Right cardiac atrium (tissue), 5 donors: ENCODE measurements around the gene EMB. TPM values are rescaled to one million over a fixed set of nuclear protein-coding genes. Genes with fewer than 3 reads are reported as not detected.
"Not testable (repeated sequence)": the region's sequence is repeated elsewhere in the genome, so short reads cannot be mapped to it uniquely, and the experiment has no call there.

Experiments
- ATAC-seq, 2 donors: fragments of 200-7000 bp; cut with Tn5 transposase; one replicate each; pipeline versions ENCODE4 v1.8.0 to v1.9.1; 2020; ENCODE audit warnings: moderate library complexity in 2 of 2, mild to moderate bottlenecking in 1 of 2
- DNase-seq, 3 donors: peaks; one replicate each; pipeline ENCODE4 v3.0.0-alpha.2; 2020
- H3K27ac ChIP-seq: one replicate; pipeline ENCODE4 v1.5.1; 2013; ENCODE audit warnings: mild to moderate bottlenecking, low read length, control low read depth, moderate library complexity
- H3K27me3 ChIP-seq: one replicate; pipeline ENCODE4 v1.6.1; 2013; ENCODE audit not compliant: control insufficient read depth, insufficient read depth
- H3K4me1 ChIP-seq: one replicate; pipeline ENCODE4 v1.6.1; 2013; ENCODE audit warnings: low read length; ENCODE audit not compliant: control insufficient read depth, insufficient read depth
- H3K4me3 ChIP-seq: one replicate; pipeline ENCODE4 v1.5.1; 2013; ENCODE audit warnings: low read length, control low read depth
- H3K9me3 ChIP-seq: one replicate; pipeline ENCODE4 v1.6.1; 2013; ENCODE audit warnings: low read length; ENCODE audit not compliant: control insufficient read depth
- WGBS: extraction: QIAGEN DNeasy Blood & Tissue Kit; methylation state at CpG from one replicate; pipeline ENCODE4 v1.1.7; 2013; 5-methylcytosine and 5-hydroxymethylcytosine counted together
- intact Hi-C, 4 donors: fragments of 100-400 bp; cut with DNase I; formaldehyde crosslinking; loops; one replicate each; pipeline versions ENCODE4 v1.11.0 to v1.14.0; 2022 to 2023
- polyA plus RNA-seq: library from polyadenylated mRNA; stranded (reverse); fragments of 200-250 nt; gene quantifications from one replicate; pipeline ENCODE4 v1.2.3, GENCODE V29; 2013
- total RNA-seq, 4 donors: library from RNA; stranded (reverse); fragmentation: NEBNext Ultra II Directional; extraction: Animal tissue kit (Norgen Biotek cat#: 25700); gene quantifications; one replicate each; pipeline ENCODE4 v1.2.1, GENCODE V29; 2021
- donor health status: healthy with polysubstance abuse.
- donor health status: DM: no; HTN: yes; CAD: no.
- donor health status: DM: no; HTN: no; CAD: no.
- donor health status: DM: no; HTN: yes; CAD: no; lungs with severe emphysema.
- donor health status: DM: yes; HTN: yes; CAD: no.

Gene EMB
- total and polyA plus RNA-seq, 5 donors: 3.7 to 9.2 (median 6.8) TPM

GRCh38 chr5:50369287-50370033 lies 71.6 kb downstream of the EMB start:
- peak in 1 of 3 donors; percentile 42 for DNase-seq
- WGBS: 81% methylated on average over 16 of the region's 16 CpGs

GRCh38 chr5:50365426-50366251 lies 75.4 kb downstream of the EMB start:
- ATAC-seq (peak; percentile 82 to 94), DNase-seq (peak in 2 of 3 donors; percentile 20 to 51)
- no peaks in the 10 kb centered on the region for H3K27me3 ChIP-seq
- H3K4me3 ChIP-seq: no peak overlapping the region
- H3K9me3 ChIP-seq: no peaks in the 10 kb centered on the region
- WGBS: 50% methylated on average over 8 of the region's 8 CpGs
- H3K4me1 ChIP-seq: no peaks in the 10 kb centered on the region
- intact Hi-C loops: no loop called here
- H3K27ac ChIP-seq: peak overlapping the region; percentile 36

More at GRCh38 chr5:50369287-50370033, 71.6 kb downstream of the EMB start:
- H3K9me3 ChIP-seq, H3K27me3 ChIP-seq, intact Hi-C loops, H3K4me3 ChIP-seq, H3K4me1 ChIP-seq, H3K27ac ChIP-seq, ATAC-seq: not testable (repeated sequence)

- 69% methylated on average over 6 of the region's 6 CpGs for WGBS
- H3K27me3 ChIP-seq, H3K4me1 ChIP-seq, H3K9me3 ChIP-seq, intact Hi-C loops, H3K4me3 ChIP-seq: not testable (repeated sequence)
- peak overlapping the region; percentile 52 for H3K27ac ChIP-seq
- peak in 1 of 3 donors; percentile 53 for DNase-seq
- peak in 1 of 2 donors; percentile 59 for ATAC-seq
Observed at GRCh38 chr5:50364535-50365309, 76.4 kb downstream of the EMB start.

GRCh38 chr5:50359187-50359586 lies 81.9 kb downstream of the EMB start:
- no peaks in the 10 kb centered on the region for H3K27me3 ChIP-seq
- ATAC-seq: no peak
- intact Hi-C loops: no loop called here
- no peaks in the 10 kb centered on the region for H3K4me1 ChIP-seq
- no peak overlapping the region for H3K4me3 ChIP-seq
- H3K27ac ChIP-seq: no peak overlapping the region
- no peak for DNase-seq
- no peaks in the 10 kb centered on the region for H3K9me3 ChIP-seq

- WGBS: 66% methylated on average over 2 of the region's 2 CpGs
- no peak for ATAC-seq
Observed at GRCh38 chr5:50352382-50352781, 88.7 kb downstream of the EMB start.

More at GRCh38 chr5:50352382-50352781, 88.7 kb downstream of the EMB start:
- no peaks in the 10 kb centered on the region for H3K27me3 ChIP-seq
- H3K27ac ChIP-seq: no peak overlapping the region
- intact Hi-C loops: no loop called here
- DNase-seq: no peak
- H3K9me3 ChIP-seq: no peaks in the 10 kb centered on the region
- no peak overlapping the region for H3K4me3 ChIP-seq
- H3K4me1 ChIP-seq: no peaks in the 10 kb centered on the region

Other genes with a start within 250 kb of the EMB start
- gene PARP8, start 225.3 kb upstream of the EMB start, total RNA-seq: 10 to 100 TPM in 3 of 4 donors, 1 to 10 TPM in 1; 9.6 to 11.6 (median 10.8) TPM
- gene PARP8, start 225.3 kb upstream of the EMB start, polyA plus RNA-seq: 2.4 TPM